ENCODE data around the gene SAPCD1.

The SAPCD1 gene

DNA sequence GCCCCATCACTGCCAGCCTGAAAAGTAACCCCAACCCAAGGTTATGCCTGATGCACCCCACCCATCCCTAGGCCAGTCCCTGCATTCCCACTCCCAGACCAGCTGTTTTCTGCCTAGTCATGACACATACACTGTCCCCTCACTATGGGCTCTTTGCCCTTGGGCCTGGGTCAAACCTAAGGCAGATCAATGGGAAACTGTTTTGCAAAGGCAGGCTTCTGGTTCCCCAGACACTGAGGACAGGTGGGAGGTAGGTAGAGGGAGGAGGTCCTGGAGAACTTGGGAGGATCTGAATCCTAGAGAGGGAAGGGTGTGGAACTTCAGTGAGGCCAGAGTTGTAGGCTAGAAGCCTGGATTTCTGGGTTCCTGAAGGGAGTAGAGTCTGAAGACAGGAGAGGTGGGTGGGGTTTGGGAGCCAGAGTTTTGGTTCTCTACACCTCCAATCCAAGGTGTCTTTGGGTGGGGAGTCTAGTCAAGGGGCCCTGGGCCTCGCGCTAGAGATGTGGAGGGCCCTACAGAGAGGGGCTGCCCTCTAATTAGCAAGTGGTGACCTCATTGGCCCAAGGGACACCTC lies 28.1 kb upstream of the SAPCD1 start:
- 0% methylated on average over 2 of the region's 2 CpGs for WGBS

DNA sequence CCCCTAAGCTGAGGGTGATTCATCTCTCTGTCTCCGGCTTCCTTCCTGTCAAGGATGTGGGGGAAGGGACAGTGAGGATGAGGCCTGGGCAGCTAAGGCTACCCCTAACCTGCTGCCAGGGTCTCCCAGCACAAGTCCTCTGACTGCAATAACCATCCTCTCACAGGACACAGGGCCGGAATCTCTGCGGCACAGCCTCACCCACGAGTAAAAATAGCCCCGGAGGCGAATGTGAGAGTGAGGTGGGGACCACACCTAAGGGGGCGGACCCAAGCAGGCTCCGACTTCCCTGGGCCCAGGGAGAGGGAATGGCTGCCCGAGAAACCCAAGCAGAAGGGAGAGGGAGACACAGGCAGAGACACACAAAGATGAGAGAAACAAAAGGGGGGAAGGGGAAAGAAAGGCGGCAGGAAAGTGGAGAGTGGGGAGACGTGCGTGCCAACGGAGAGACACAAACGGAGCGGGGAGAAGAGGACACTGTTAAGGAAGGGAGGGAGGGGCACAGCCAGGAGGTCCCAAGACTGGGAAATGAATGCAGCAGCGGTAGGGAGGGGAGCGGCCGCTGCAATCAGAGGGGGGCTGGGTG lies 27.5 kb upstream of the SAPCD1 start:
- Histone ChIP-seq H4K8ac (ENCODE audit: low read length) (peak overlapping the region; percentile 80), H3K23ac (ENCODE audit: low read length in 2 of 2) (no peak overlapping the region), H3K27me3 (ENCODE audit: control insufficient read depth in 1 of 2, insufficient read depth in 1 of 2, low read length in 2 of 2) (no peaks in the 10 kb centered on the region), H3K4ac (ENCODE audit: low read depth in 1 of 2, low read length in 2 of 2) (peak overlapping the region; percentile 39 to 57), H3K36me3 (ENCODE audit: control insufficient read depth in 1 of 2, insufficient read depth in 2 of 2, low read depth in 1 of 2, low read length in 2 of 2) (peaks cover 31 to 41% of the 10 kb centered on the region in 2 experiments), H2AFZ (ENCODE audit: low read depth, low read length) (no peak overlapping the region), H3K9me3 (ENCODE audit: control insufficient read depth, low read length) (no peaks in the 10 kb centered on the region), H3K27ac (ENCODE audit: low read length, poor library complexity, severe bottlenecking) (peak overlapping the region; percentile 97), H3K9ac (ENCODE audit: low read length) (peak overlapping the region; percentile 100), H3K4me2 (ENCODE audit: low read length, poor library complexity, severe bottlenecking) (peak overlapping the region; percentile 72), H2BK12ac (ENCODE audit: low read length in 2 of 2) (peak overlapping the region in 1 of 2 experiments; percentile 57), H2BK5ac (ENCODE audit: low read depth, low read length, poor library complexity, severe bottlenecking) (peak overlapping the region; percentile 58), H2BK120ac (ENCODE audit: low read depth, low read length) (peak overlapping the region; percentile 67), H4K91ac (ENCODE audit: low read length) (peak overlapping the region; percentile 84), H2AK5ac (ENCODE audit: low read length, severe bottlenecking) (no peak overlapping the region), H3K4me3 (ENCODE audit: insufficient read depth in 1 of 2, low read depth in 1 of 2, low read length in 2 of 2) (peak overlapping the region; percentile 67 to 100), H3K79me1 (replicated peaks; ENCODE audit: low read length, poor library complexity, severe bottlenecking) (peaks cover 2% of the 10 kb centered on the region), H3K4me1 (ENCODE audit: control insufficient read depth, insufficient read depth, low read depth, low read length) (peaks cover 36% of the 10 kb centered on the region), H2BK15ac (ENCODE audit: low read depth, poor library complexity, severe bottlenecking) (no peak overlapping the region), H3K18ac (ENCODE audit: low read depth in 1 of 2, low read length in 2 of 2) (peak overlapping the region; percentile 37 to 85), H3K14ac (ENCODE audit: low read length in 2 of 2) (no peak overlapping the region)
- 0% methylated on average over 14 of the region's 18 CpGs for WGBS
- DNase-seq: peak; percentile 81

More for the DNA sequence above, 28.1 kb upstream of the SAPCD1 start:
- Histone ChIP-seq H3K14ac (ENCODE audit: low read length in 2 of 2) (no peak overlapping the region), H3K9ac (ENCODE audit: low read length) (peak overlapping the region; percentile 100), H3K27ac (ENCODE audit: low read length, poor library complexity, severe bottlenecking) (peak overlapping the region; percentile 97), H2BK12ac (ENCODE audit: low read length in 2 of 2) (no peak overlapping the region), H4K8ac (ENCODE audit: low read length) (no peak overlapping the region), H2BK120ac (ENCODE audit: low read depth, low read length) (no peak overlapping the region), H2BK5ac (ENCODE audit: low read depth, low read length, poor library complexity, severe bottlenecking) (peak overlapping the region; percentile 3), H3K79me1 (replicated peaks; ENCODE audit: low read length, poor library complexity, severe bottlenecking) (peaks cover 2% of the 10 kb centered on the region), H3K4me3 (ENCODE audit: insufficient read depth in 1 of 2, low read depth in 1 of 2, low read length in 2 of 2) (peak overlapping the region; percentile 67 to 100), H3K36me3 (ENCODE audit: control insufficient read depth in 1 of 2, insufficient read depth in 2 of 2, low read depth in 1 of 2, low read length in 2 of 2) (peaks cover 31 to 41% of the 10 kb centered on the region in 2 experiments), H3K9me3 (ENCODE audit: control insufficient read depth, low read length) (no peaks in the 10 kb centered on the region), H2BK15ac (ENCODE audit: low read depth, poor library complexity, severe bottlenecking) (no peak overlapping the region), H3K4me1 (ENCODE audit: control insufficient read depth, insufficient read depth, low read depth, low read length) (peaks cover 34% of the 10 kb centered on the region), H2AFZ (ENCODE audit: low read depth, low read length) (no peak overlapping the region), H3K23ac (ENCODE audit: low read length in 2 of 2) (peak overlapping the region in 1 of 2 experiments; percentile 9), H2AK5ac (ENCODE audit: low read length, severe bottlenecking) (peak overlapping the region; percentile 51), H3K27me3 (ENCODE audit: control insufficient read depth in 1 of 2, insufficient read depth in 1 of 2, low read length in 2 of 2) (no peaks in the 10 kb centered on the region), H4K91ac (ENCODE audit: low read length) (no peak overlapping the region), H3K4ac (ENCODE audit: low read depth in 1 of 2, low read length in 2 of 2) (peak overlapping the region; percentile 13 to 46), H3K4me2 (ENCODE audit: low read length, poor library complexity, severe bottlenecking) (peak overlapping the region; percentile 72), H3K18ac (ENCODE audit: low read depth in 1 of 2, low read length in 2 of 2) (peak overlapping the region; percentile 58 to 85)
- DNase-seq: no peak

GRCh38 chr6:31736021-31736767 lies 26.3 kb upstream of the SAPCD1 start, which contains the start of gene CLIC1:
Gene CLIC1, minus strand, starts transcription at chr6:31736530. Its CDS starts 230 bp downstream, at chr6:31736300.
- Histone ChIP-seq H2BK5ac (ENCODE audit: low read depth, low read length, poor library complexity, severe bottlenecking) (peak within 1 kb of the TSS; percentile 47), H2BK15ac (ENCODE audit: low read depth, poor library complexity, severe bottlenecking) (peak within 1 kb of the TSS; percentile 77), H4K8ac (ENCODE audit: low read length) (peak within 1 kb of the TSS; percentile 88), H3K9ac (ENCODE audit: low read length) (peak within 1 kb of the TSS; percentile 100), H3K4me1 (ENCODE audit: control insufficient read depth, insufficient read depth, low read depth, low read length) (peaks cover 33% of the 10 kb centered on the region), H3K4ac (ENCODE audit: low read depth in 1 of 2, low read length in 2 of 2) (peak within 1 kb of the TSS; percentile 98), H2AK5ac (ENCODE audit: low read length, severe bottlenecking) (peak within 1 kb of the TSS; percentile 86), H2BK120ac (ENCODE audit: low read depth, low read length) (peak within 1 kb of the TSS; percentile 83), H2AFZ (ENCODE audit: low read depth, low read length) (no peak within 1 kb of the TSS), H2BK12ac (ENCODE audit: low read length in 2 of 2) (peak within 1 kb of the TSS; percentile 94 to 99), H4K91ac (ENCODE audit: low read length) (peak within 1 kb of the TSS; percentile 96), H3K14ac (ENCODE audit: low read length in 2 of 2) (peak within 1 kb of the TSS; percentile 89 to 98), H3K27me3 (ENCODE audit: control insufficient read depth in 1 of 2, insufficient read depth in 1 of 2, low read length in 2 of 2) (no peaks in the 10 kb centered on the region), H3K4me3 (ENCODE audit: insufficient read depth in 1 of 2, low read depth in 1 of 2, low read length in 2 of 2) (peak within 1 kb of the TSS; percentile 67 to 100), H3K18ac (ENCODE audit: low read depth in 1 of 2, low read length in 2 of 2) (peak within 1 kb of the TSS; percentile 91 to 98), H3K9me3 (ENCODE audit: control insufficient read depth, low read length) (no peaks in the 10 kb centered on the region), H3K27ac (ENCODE audit: low read length, poor library complexity, severe bottlenecking) (peak within 1 kb of the TSS; percentile 97), H3K4me2 (ENCODE audit: low read length, poor library complexity, severe bottlenecking) (peak within 1 kb of the TSS; percentile 72), H3K79me1 (replicated peaks; ENCODE audit: low read length, poor library complexity, severe bottlenecking) (peaks cover 2% of the 10 kb centered on the region), H3K23ac (ENCODE audit: low read length in 2 of 2) (peak within 1 kb of the TSS in 1 of 2 experiments; percentile 81), H3K36me3 (ENCODE audit: control insufficient read depth in 1 of 2, insufficient read depth in 2 of 2, low read depth in 1 of 2, low read length in 2 of 2) (peaks cover 26 to 33% of the 10 kb centered on the region in 2 experiments)
- 0% methylated on average over 10 of the region's 24 CpGs for WGBS
- DNase-seq: peak; percentile 91
